ENCODE results near the gene RGP1.

Gene RGP1

DNA sequence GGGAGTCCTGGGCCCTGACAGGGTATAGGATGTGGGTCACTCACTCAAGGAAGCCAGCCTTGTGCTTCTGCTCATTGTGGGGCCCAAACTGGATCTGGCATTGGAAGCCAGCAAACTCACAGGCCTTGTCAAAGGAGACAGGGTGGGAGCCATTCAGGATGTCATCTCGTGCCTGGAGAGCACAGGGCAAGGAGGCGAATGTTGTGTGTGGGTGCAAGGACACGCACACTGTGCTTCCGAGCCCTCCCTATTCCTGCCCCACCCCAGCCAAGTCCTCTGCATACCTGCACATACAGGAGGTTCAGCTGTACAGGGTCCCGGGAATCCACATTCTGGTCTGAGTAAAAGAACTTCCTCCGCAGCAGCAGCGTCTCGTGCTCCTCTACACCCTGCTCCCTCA is 25.2 kb upstream of the RGP1 start:
- DNase-seq: no peak

- no peak for DNase-seq
Measured at GRCh38 chr9:35725362-35725761, 23.7 kb upstream of the RGP1 start.

- no peak for DNase-seq
Measured at GRCh38 chr9:35726931-35727330, 22.2 kb upstream of the RGP1 start.

GRCh38 chr9:35727676-35728040 is 21.4 kb upstream of the RGP1 start:
- no peak for DNase-seq

- no peak for DNase-seq
Measured at GRCh38 chr9:35728041-35728971, 20.8 kb upstream of the RGP1 start.

DNA sequence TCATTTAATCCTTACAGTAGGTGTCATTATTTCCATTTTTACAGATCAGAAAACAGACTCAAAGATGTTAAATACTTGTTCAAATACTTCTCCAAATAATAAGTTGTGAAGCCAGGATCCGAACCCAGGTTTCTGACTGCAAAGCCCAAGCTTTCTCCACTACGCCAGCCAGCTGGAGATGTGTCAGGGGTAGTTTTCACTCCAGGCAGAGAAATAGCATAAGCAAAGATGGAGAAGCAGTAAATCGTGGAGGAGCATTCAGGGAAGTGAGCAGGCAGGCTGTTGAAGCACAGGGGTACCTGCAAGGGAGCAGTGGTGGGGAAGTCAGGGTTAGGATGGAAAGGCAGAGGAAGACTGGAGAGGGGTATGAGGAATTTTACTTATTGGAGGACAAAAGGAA is 20.0 kb upstream of the RGP1 start:
- no peak for DNase-seq

DNA sequence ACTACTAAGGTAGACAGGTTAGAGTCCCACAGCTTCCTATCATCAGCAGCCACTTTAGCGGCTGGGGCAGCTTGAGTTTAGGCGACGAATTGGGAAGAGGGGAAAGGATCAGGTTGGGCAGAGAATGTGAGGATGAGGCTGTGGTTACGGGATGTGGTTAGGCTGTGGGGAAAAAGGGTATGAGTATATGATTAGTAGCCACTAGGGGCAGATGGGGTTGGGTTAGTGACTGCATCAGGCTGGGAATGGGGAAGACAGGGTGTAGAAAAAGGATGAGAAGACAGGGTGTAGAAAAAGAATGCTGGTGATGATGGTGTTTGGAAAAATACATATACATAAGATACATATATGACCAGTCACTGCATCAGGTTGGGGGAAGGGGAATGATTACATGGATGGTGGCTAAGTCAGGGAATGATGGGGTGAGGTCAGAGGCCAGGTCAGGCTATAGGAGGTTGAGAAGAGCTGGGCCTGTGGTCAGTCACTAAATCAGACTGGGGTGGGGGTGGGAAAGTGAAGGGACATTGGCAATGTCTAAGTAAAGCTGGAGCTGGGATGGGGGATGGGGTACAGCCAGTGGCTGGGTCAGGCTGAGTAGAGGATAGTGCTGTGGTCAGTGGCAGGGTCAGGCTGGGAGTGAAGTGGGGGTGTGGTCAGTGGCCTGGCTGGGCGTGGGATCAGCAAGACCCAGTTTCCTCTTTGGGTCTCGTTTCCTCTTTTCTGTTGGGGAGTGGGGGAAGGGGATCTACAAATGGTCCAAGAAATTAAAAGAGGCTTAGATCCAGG is 19.2 kb upstream of the RGP1 start:
- peak; percentile 39 to 48 for DNase-seq

- no peak for DNase-seq
Measured at GRCh38 chr9:35730486-35730854, 18.6 kb upstream of the RGP1 start.

DNA sequence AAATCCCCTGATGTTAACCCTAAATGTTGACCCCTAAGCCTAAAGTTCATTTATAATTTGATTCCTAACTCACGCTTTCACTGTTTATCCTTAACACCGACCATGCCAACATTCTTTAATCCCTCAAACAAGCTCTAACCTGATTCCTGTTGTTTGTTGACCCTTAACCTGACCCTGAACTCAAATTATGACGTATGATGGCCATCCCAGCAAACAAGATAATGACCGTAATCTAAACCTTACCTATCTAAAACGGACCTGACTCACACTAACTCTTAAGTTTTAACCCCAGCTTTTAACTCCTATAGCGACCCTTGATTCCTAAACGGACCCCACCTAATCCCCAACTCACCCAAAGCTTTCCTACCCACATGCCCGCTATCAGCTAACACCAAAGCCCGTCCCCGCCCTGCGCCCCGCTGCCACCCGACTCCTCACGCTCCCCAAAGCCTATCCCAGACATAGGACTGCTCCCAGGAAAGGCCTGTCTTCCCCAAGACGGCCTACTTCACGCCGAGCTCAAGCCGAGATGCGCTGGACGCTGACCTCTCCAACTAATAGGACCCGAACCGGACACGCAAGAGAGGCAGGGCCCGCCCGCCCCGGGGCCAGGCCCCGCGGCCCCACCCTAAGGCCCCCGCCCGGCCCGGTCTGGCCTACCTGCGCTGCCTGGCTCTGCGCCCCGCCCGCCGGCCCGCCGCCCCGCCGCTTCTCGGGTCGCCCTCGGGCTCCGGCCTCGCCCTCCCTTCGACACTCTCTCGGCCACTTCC is 17.5 kb upstream of the RGP1 start:
- DNase-seq: no peak

GRCh38 chr9:35732185-35732799 is 16.8 kb upstream of the RGP1 start, which contains the start of the genes CREB3 and TLN1:
CREB3 (plus strand) TSS chr9:35732666; CDS start chr9:35732773, 107 bp downstream.
TLN1 (minus strand) TSS chr9:35732195; CDS start chr9:35725694, 6,501 bp downstream.
- DNase-seq: peak; percentile 96 to 98

GRCh38 chr9:35732800-35733541 is 16.1 kb upstream of the RGP1 start:
- peak in 1 of 2 experiments; percentile 25 for DNase-seq

- no peak for DNase-seq
Measured at GRCh38 chr9:35734096-35734495, 15.0 kb upstream of the RGP1 start.

DNA sequence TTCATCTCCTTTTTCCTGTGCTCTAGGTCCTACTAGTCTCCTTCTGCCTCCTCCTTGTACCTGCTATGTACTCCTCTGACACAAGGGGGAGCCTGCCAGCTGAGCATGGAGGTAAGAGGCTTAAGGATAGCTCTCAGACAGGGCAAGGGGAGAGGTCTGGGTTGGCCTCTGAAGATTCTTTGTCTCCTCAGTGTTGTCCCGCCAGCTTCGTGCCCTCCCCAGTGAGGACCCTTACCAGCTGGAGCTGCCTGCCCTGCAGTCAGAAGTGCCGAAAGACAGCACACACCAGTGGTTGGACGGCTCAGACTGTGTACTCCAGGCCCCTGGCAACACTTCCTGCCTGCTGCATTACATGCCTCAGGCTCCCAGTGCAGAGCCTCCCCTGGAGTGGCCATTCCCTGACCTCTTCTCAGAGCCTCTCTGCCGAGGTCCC is 12.9 kb upstream of the RGP1 start:
- DNase-seq: peak; percentile 54 to 64

GRCh38 chr9:35737143-35737542 is 11.9 kb upstream of the RGP1 start:
- DNase-seq: no peak

- no peak for DNase-seq
Measured at GRCh38 chr9:35738186-35738585, 10.9 kb upstream of the RGP1 start.

- no peak for DNase-seq
Measured at GRCh38 chr9:35738924-35739323, 10.2 kb upstream of the RGP1 start.

GRCh38 chr9:35740243-35740642 is 8.8 kb upstream of the RGP1 start:
- no peak for DNase-seq

GRCh38 chr9:35741740-35742139 is 7.3 kb upstream of the RGP1 start:
- DNase-seq: no peak

GRCh38 chr9:35743452-35743851 is 5.6 kb upstream of the RGP1 start:
- no peak for DNase-seq

DNA sequence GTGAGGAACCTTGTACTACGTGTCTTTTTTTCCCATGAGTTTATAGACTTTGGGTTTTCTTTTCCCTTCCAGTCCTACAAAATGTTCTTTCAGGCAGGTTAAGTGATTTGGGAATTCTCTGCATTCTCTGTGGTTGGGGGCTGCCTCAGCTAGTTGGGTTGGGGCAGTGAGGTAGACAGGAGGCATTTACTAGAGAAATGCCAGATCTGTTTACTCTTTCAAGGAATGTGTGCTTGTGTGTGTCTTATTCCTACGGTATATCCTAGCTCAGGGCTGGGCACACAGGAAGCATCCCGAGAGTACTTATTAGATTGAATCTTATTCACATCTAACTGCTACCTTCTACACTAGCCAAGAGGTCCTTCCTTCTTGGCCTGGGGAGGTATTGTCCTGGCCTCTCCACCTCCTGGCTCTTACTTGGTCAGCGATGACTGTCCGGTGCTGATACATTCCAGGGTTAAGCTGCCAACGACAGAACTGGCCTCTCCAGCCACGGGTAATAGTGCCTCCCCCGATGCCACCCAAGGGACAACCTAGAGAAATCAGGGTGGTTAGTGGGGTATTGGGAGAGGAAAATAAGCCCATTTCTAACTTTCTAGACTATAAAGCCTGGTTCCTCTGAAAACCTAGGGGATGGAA is 5.1 kb upstream of the RGP1 start:
- DNase-seq: no peak

GRCh38 chr9:35745569-35745968 is 3.5 kb upstream of the RGP1 start:
- DNase-seq: no peak
